CD4-positive, alpha-beta T cell treated with Interferon gamma for 1 hour (primary cell): ENCODE measurements around the gene ATP9B.

Experiments
- DNase-seq: peaks from one replicate; pipeline ENCODE4 v3.0.0-alpha.2; 2020

ATP9B gene

GRCh38 chr18:79204889-79205807 lies 136.0 kb downstream of the ATP9B start:
- no peak for DNase-seq

- no peak for DNase-seq
Observed at GRCh38 chr18:79206444-79206843, 137.2 kb downstream of the ATP9B start.

- DNase-seq: no peak
Observed at GRCh38 chr18:79208906-79209305, 139.7 kb downstream of the ATP9B start.

GRCh38 chr18:79210002-79210910 lies 141.1 kb downstream of the ATP9B start:
- no peak for DNase-seq

- DNase-seq: no peak
Observed at GRCh38 chr18:79211844-79212243, 142.7 kb downstream of the ATP9B start.

GRCh38 chr18:79214056-79214455 lies 144.9 kb downstream of the ATP9B start:
- DNase-seq: no peak

- no peak for DNase-seq
Observed at GRCh38 chr18:79216176-79216575, 147.0 kb downstream of the ATP9B start.

GRCh38 chr18:79217979-79218604 lies 148.9 kb downstream of the ATP9B start:
- no peak for DNase-seq

GRCh38 chr18:79218605-79219190 lies 149.5 kb downstream of the ATP9B start:
- no peak for DNase-seq

- DNase-seq: no peak
Observed at GRCh38 chr18:79221136-79221535, 151.9 kb downstream of the ATP9B start.

GRCh38 chr18:79222790-79223189 lies 153.6 kb downstream of the ATP9B start:
- no peak for DNase-seq

GRCh38 chr18:79223431-79223830 lies 154.2 kb downstream of the ATP9B start:
- no peak for DNase-seq

- no peak for DNase-seq
Observed at GRCh38 chr18:79224381-79224780, 155.2 kb downstream of the ATP9B start.

GRCh38 chr18:79227621-79228020 lies 158.4 kb downstream of the ATP9B start:
- no peak for DNase-seq

GRCh38 chr18:79229431-79229830 lies 160.2 kb downstream of the ATP9B start:
- no peak for DNase-seq

GRCh38 chr18:79234438-79234837 lies 165.2 kb downstream of the ATP9B start:
- no peak for DNase-seq

GRCh38 chr18:79239631-79240030 lies 170.4 kb downstream of the ATP9B start:
- no peak for DNase-seq

GRCh38 chr18:79241755-79242154 lies 172.6 kb downstream of the ATP9B start:
- DNase-seq: no peak

- DNase-seq: no peak
Observed at GRCh38 chr18:79242246-79242645, 173.1 kb downstream of the ATP9B start.

GRCh38 chr18:79245517-79246001 lies 176.4 kb downstream of the ATP9B start:
- DNase-seq: peak; percentile 59

GRCh38 chr18:79246309-79247108 lies 177.3 kb downstream of the ATP9B start:
- peak; percentile 60 for DNase-seq
